22Rv1 (cell line): ENCODE data around the gene TYROBP.

ENCODE experiments used
- ZFX ChIP-seq: fragments of 450-650 bp; IDR thresholded peaks from 2 replicates; pipeline ENCODE4 v1.6.1; 2017; ENCODE audit warnings: antibody characterized with exemption, borderline replicate concordance
- TF ChIP-seq, protein P1 (sequence below): fragments of 450-650 bp; IDR thresholded peaks from 2 replicates; pipeline ENCODE4 v1.5.1; 2017; ENCODE audit warnings: mild to moderate bottlenecking

DNA sequence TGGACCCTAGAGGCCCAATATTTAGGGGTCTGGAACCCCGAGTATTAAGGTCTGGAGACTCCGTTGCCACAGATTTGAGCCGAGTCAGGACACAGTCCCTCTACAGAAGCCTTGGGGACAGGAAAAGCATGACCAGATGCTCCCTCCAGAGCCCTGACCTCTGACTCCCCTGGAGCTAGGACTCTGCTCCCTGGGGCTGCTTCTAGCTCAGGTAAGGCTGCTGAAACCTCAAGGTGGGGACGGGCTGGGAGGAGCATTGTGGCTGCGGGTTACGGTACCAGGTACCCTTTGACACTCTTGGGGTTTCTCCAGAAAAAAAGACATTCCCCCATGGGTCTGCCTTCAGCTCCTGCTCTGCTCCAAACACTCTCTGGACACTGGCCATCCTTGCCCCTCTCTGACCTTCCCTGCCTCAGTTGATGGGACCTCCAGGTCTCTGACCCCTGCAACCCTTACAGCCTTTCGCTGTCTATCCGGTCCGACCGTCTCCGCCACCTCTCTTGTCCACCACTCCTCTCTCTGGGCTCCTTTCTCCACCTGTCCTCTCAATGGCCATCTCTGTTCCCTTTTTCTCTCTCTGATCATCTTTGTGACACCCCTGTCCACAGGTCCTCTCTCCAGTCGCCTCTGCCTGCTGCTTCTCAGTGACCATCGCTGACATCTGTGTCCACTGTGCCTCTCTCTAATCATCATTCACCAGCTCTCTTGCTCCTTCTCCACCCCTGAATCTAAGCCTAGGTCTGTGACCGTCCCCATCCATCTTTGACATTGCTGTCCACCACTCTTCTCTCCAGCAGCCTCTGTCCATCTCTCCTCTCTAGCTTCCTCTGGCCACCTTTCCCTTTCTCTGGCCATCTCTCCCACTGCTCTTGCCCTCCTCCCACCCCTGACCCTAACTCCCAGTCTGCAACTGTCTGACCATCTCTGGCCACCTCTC lies 29.5 kb upstream of the TYROBP start:
- TF ChIP-seq, protein P1, sequence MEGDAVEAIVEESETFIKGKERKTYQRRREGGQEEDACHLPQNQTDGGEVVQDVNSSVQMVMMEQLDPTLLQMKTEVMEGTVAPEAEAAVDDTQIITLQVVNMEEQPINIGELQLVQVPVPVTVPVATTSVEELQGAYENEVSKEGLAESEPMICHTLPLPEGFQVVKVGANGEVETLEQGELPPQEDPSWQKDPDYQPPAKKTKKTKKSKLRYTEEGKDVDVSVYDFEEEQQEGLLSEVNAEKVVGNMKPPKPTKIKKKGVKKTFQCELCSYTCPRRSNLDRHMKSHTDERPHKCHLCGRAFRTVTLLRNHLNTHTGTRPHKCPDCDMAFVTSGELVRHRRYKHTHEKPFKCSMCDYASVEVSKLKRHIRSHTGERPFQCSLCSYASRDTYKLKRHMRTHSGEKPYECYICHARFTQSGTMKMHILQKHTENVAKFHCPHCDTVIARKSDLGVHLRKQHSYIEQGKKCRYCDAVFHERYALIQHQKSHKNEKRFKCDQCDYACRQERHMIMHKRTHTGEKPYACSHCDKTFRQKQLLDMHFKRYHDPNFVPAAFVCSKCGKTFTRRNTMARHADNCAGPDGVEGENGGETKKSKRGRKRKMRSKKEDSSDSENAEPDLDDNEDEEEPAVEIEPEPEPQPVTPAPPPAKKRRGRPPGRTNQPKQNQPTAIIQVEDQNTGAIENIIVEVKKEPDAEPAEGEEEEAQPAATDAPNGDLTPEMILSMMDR = no peak
- TF ChIP-seq ZFX = no peak
